Trophoblast cell (in vitro differentiated cells and primary cell): ENCODE data around the gene CDKAL1.

ENCODE experiments used
- DNase-seq, 2 donors: peaks; one replicate each; pipeline ENCODE4 v3.0.0-alpha.2; 2016
- H2AFZ ChIP-seq: 2 replicates; pipeline ENCODE4 v1.6.1; 2013; ENCODE audit warnings: low read length, moderate library complexity, mild to moderate bottlenecking; ENCODE audit not compliant: insufficient read depth, poor library complexity
- H2AK5ac ChIP-seq: 2 replicates; pipeline ENCODE4 v1.6.1; 2013; ENCODE audit warnings: mild to moderate bottlenecking, low read length
- H2BK120ac ChIP-seq: 2 replicates; pipeline ENCODE4 v1.6.1; 2013; ENCODE audit warnings: low read length, mild to moderate bottlenecking, moderate library complexity; ENCODE audit not compliant: insufficient read depth, poor library complexity
- H2BK12ac ChIP-seq: 2 replicates; pipeline ENCODE4 v1.6.1; 2013; ENCODE audit warnings: mild to moderate bottlenecking, low read length, moderate library complexity
- H2BK5ac ChIP-seq: 2 replicates; pipeline ENCODE4 v1.6.1; 2013; ENCODE audit warnings: low read length, low read depth, moderate library complexity, mild to moderate bottlenecking; ENCODE audit not compliant: poor library complexity
- H3K14ac ChIP-seq: 2 replicates; pipeline ENCODE4 v1.6.1; 2013; ENCODE audit warnings: mild to moderate bottlenecking, low read length
- H3K18ac ChIP-seq: 2 replicates; pipeline ENCODE4 v1.6.1; 2013; ENCODE audit warnings: mild to moderate bottlenecking, low read length
- H3K23ac ChIP-seq: 2 replicates; pipeline ENCODE4 v1.6.1; 2013; ENCODE audit warnings: low read length
- H3K27ac ChIP-seq: 2 replicates; pipeline ENCODE4 v1.5.1; 2013; ENCODE audit warnings: low read depth, mild to moderate bottlenecking, inconsistent platforms, low read length, moderate library complexity
- H3K27me3 ChIP-seq: 2 replicates; pipeline ENCODE4 v1.6.1; 2013; ENCODE audit warnings: inconsistent platforms, mild to moderate bottlenecking, low read length, moderate library complexity; ENCODE audit not compliant: insufficient read depth
- H3K36me3 ChIP-seq, 2 experiments: 1 replicate in 1 of 2; 2 replicates in 1 of 2; pipeline ENCODE4 v1.6.1; 2013; ENCODE audit warnings: low read length in 2 of 2, mild to moderate bottlenecking in 2 of 2, moderate library complexity in 1 of 2; ENCODE audit not compliant: insufficient read depth in 2 of 2, control insufficient read depth in 1 of 2
- H3K4ac ChIP-seq: 2 replicates; pipeline ENCODE4 v1.6.1; 2013; ENCODE audit warnings: low read depth, mild to moderate bottlenecking, low read length, moderate library complexity
- H3K4me1 ChIP-seq, 2 experiments: 1 replicate in 1 of 2; 2 replicates in 1 of 2; pipeline ENCODE4 v1.6.1; 2013; ENCODE audit warnings: low read length in 2 of 2, mild to moderate bottlenecking in 2 of 2, moderate library complexity in 1 of 2; ENCODE audit not compliant: insufficient read depth in 2 of 2, control insufficient read depth in 1 of 2
- H3K4me2 ChIP-seq: 2 replicates; pipeline ENCODE4 v1.6.1; 2013; ENCODE audit warnings: inconsistent platforms, mild to moderate bottlenecking, low read length, moderate library complexity
- H3K4me3 ChIP-seq: 2 replicates; pipeline ENCODE4 v1.5.1; 2013; ENCODE audit warnings: mild to moderate bottlenecking, low read depth, low read length, inconsistent platforms
- H3K79me1 ChIP-seq: one replicate; pipeline ENCODE4 v1.6.1; 2013; ENCODE audit warnings: low read length
- H3K79me2 ChIP-seq: 2 replicates; pipeline ENCODE4 v1.6.1; 2013; ENCODE audit warnings: low read length, mild to moderate bottlenecking; ENCODE audit not compliant: control insufficient read depth, insufficient read depth, poor library complexity
- H3K9ac ChIP-seq: 2 replicates; pipeline ENCODE4 v1.6.1; 2013; ENCODE audit warnings: mild to moderate bottlenecking, low read length
- H3K9me3 ChIP-seq: 2 replicates; pipeline ENCODE4 v1.6.1; 2013; ENCODE audit warnings: low read depth, mild to moderate bottlenecking, control low read depth, inconsistent platforms, low read length; ENCODE audit not compliant: insufficient read depth
- H4K12ac ChIP-seq: 2 replicates; pipeline ENCODE4 v1.6.1; 2013; ENCODE audit warnings: low read depth, mild to moderate bottlenecking, low read length, moderate library complexity
- H4K8ac ChIP-seq: 2 replicates; pipeline ENCODE4 v1.6.1; 2013; ENCODE audit warnings: low read depth, mild to moderate bottlenecking, low read length, moderate library complexity
- H4K91ac ChIP-seq: one replicate; pipeline ENCODE4 v1.6.1; 2013; ENCODE audit warnings: low read depth, mild to moderate bottlenecking, low read length, moderate library complexity
- WGBS: extraction: QIAGEN DNeasy Blood & Tissue Kit; methylation state at CpG from one replicate; pipeline ENCODE4 v1.1.7; 2013; ENCODE audit warnings: missing lambda C conversion rate; ENCODE audit not compliant: insufficient read length, insufficient coverage; ENCODE audit errors: extremely low coverage; 5-methylcytosine and 5-hydroxymethylcytosine counted together

Gene CDKAL1

DNA sequence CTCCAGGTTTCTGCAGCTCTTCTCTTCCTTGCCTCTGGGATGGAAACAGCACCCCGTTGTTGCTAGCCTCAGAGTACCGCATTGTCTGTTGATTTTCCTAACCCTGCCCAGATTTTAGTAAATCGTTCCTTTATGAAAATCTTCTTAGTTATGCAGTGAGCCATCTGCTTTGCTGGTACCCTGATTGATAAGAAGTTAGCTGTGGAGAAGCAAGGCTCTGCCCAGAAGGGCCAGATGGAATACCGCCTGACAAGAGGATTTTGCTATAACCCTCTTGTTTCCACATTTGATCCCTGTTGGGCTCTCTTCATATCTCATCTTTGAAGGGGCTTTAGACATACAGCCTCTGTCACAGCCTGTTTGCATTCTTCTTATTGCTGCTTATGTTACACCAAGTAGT is 229.0 kb downstream of the CDKAL1 start:
- Histone ChIP-seq H3K23ac (no peak overlapping the region), H2BK120ac (no peak overlapping the region), H3K27ac (no peak overlapping the region), H4K91ac (no peak overlapping the region), H4K8ac (no peak overlapping the region), H4K12ac (no peak overlapping the region), H3K4me2 (no peak overlapping the region), H3K9ac (no peak overlapping the region), H3K79me1 (no peaks in the 10 kb centered on the region), H3K9me3 (no peaks in the 10 kb centered on the region), H3K4me3 (no peak overlapping the region), H3K79me2 (no peaks in the 10 kb centered on the region), H2BK12ac (no peak overlapping the region), H2AFZ (no peak overlapping the region), H3K4ac (no peak overlapping the region), H3K18ac (no peak overlapping the region), H2AK5ac (no peak overlapping the region), H3K14ac (no peak overlapping the region), H3K4me1 (no peaks in the 10 kb centered on the region), H2BK5ac (no peak overlapping the region), H3K36me3 (no peaks in the 10 kb centered on the region), H3K27me3 (no peaks in the 10 kb centered on the region)
- whole genome bisulfite sequencing = no CpG with 5 or more reads among the region's 4 CpGs
- DNase-seq = no peak

DNA sequence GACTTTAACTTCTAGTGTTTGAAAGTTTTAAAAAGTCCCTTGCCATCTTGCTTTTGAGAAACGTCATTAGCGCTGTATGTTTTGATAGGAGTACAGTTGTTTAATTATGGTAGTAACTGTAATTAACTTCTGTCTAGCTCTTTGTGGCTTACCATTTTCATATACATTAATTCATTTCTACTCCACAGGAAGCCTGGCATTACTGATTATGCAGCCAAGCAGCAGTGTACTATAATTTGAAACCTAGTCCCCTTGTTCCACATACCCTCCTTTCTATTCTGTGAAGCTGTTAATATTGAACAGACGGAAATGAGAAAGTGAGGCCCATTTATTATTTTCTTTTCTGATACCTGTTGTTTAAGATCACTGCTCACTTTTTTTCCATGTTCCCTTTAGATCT is 235.4 kb downstream of the CDKAL1 start:
- Histone ChIP-seq H3K9ac (no peak overlapping the region), H3K4me3 (no peak overlapping the region), H2BK12ac (no peak overlapping the region), H3K36me3 (no peaks in the 10 kb centered on the region), H3K79me2 (no peaks in the 10 kb centered on the region), H3K27me3 (no peaks in the 10 kb centered on the region), H2BK5ac (no peak overlapping the region), H3K14ac (no peak overlapping the region), H4K8ac (no peak overlapping the region), H4K12ac (no peak overlapping the region), H3K79me1 (no peaks in the 10 kb centered on the region), H2AFZ (no peak overlapping the region), H3K18ac (no peak overlapping the region), H2BK120ac (no peak overlapping the region), H2AK5ac (no peak overlapping the region), H3K4me1 (no peaks in the 10 kb centered on the region), H3K23ac (no peak overlapping the region), H4K91ac (no peak overlapping the region), H3K4ac (no peak overlapping the region), H3K4me2 (no peak overlapping the region), H3K9me3 (no peaks in the 10 kb centered on the region), H3K27ac (no peak overlapping the region)
- WGBS = no CpG with 5 or more reads among the region's 3 CpGs
- no peak for DNase-seq

DNA sequence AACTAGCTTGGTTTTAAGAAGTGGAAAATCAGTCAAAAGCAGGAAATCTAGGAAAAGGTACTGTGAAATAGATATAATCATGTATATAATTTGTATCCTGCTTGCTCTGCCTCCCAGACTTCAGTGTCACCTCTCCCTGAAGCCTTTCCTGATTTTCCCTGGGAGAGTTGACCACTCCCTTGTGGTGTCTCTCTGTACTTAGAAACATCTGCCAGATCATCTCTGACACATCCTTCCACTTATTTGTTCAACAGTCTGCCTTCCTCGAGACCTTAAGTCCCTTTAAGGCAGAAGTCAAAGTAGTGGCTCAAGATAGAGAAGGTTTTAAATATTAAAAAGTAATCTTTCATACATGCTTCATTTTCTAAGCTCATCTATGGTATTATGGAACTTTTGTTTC is 236.5 kb downstream of the CDKAL1 start:
- H4K8ac ChIP-seq = no peak overlapping the region
- no peaks in the 10 kb centered on the region for H3K79me2 ChIP-seq
- no peak overlapping the region for H4K91ac ChIP-seq
- H2AFZ ChIP-seq = no peak overlapping the region
- H2BK120ac ChIP-seq = no peak overlapping the region
- no peak overlapping the region for H2BK12ac ChIP-seq
- H3K36me3 ChIP-seq = no peaks in the 10 kb centered on the region
- no peaks in the 10 kb centered on the region for H3K27me3 ChIP-seq
- H2AK5ac ChIP-seq = no peak overlapping the region
- no peak overlapping the region for H3K4me3 ChIP-seq
- no peak overlapping the region for H3K18ac ChIP-seq
- no peaks in the 10 kb centered on the region for H3K79me1 ChIP-seq
- H3K4me1 ChIP-seq = no peaks in the 10 kb centered on the region
- no peak overlapping the region for H3K4me2 ChIP-seq
- no peaks in the 10 kb centered on the region for H3K9me3 ChIP-seq
- H3K23ac ChIP-seq = no peak overlapping the region
- no peak for DNase-seq
- no peak overlapping the region for H3K14ac ChIP-seq
- WGBS = no CpG with 5 or more reads among the region's 1 CpG
- no peak overlapping the region for H2BK5ac ChIP-seq
- H3K9ac ChIP-seq = no peak overlapping the region
- no peak overlapping the region for H4K12ac ChIP-seq
- no peak overlapping the region for H3K4ac ChIP-seq
- H3K27ac ChIP-seq = no peak overlapping the region

DNA sequence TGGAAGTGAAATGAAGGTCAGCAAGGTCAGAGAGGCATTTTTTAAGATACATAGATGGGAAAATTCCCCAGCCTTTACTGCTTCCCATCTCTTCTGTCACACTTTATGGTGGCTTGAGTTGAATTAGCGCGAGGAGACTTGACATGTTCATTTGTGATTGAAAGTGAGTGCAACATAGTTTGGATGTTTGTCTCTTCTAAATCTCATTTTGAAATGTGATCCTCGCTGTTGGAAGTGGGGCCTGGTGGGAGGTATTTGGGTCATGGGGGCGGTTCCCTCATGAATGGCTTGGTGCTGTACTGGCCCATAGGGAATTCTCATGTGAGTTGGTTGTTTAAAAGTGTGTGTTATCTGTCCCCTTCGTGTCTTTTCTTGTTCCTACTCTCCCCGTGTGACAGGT is 237.2 kb downstream of the CDKAL1 start:
- no peak overlapping the region for H2AK5ac ChIP-seq
- no peak overlapping the region for H3K27ac ChIP-seq
- WGBS = no CpG with 5 or more reads among the region's 6 CpGs
- H3K9me3 ChIP-seq = no peaks in the 10 kb centered on the region
- no peaks in the 10 kb centered on the region for H3K79me2 ChIP-seq
- H3K23ac ChIP-seq = no peak overlapping the region
- H3K4me3 ChIP-seq = no peak overlapping the region
- H3K27me3 ChIP-seq = no peaks in the 10 kb centered on the region
- H2BK5ac ChIP-seq = no peak overlapping the region
- H3K18ac ChIP-seq = no peak overlapping the region
- no peaks in the 10 kb centered on the region for H3K36me3 ChIP-seq
- no peak overlapping the region for H4K12ac ChIP-seq
- no peak overlapping the region for H4K91ac ChIP-seq
- H3K4ac ChIP-seq = no peak overlapping the region
- H3K4me1 ChIP-seq = no peaks in the 10 kb centered on the region
- H3K14ac ChIP-seq = no peak overlapping the region
- H4K8ac ChIP-seq = no peak overlapping the region
- H3K9ac ChIP-seq = no peak overlapping the region
- no peak overlapping the region for H2BK120ac ChIP-seq
- DNase-seq = no peak
- no peak overlapping the region for H2AFZ ChIP-seq
- H2BK12ac ChIP-seq = no peak overlapping the region
- no peak overlapping the region for H3K4me2 ChIP-seq
- H3K79me1 ChIP-seq = no peaks in the 10 kb centered on the region
